GM12874 (cell line): ENCODE results near the gene LFNG.

Source experiments
- TF ChIP-seq, protein P1 (sequence below): IDR thresholded peaks from 2 replicates; pipeline ENCODE4 v1.5.1; 2011; ENCODE audit warnings: low read depth, mild to moderate bottlenecking, control low read depth, low read length, moderate library complexity; ENCODE audit not compliant: insufficient read depth

Gene LFNG

DNA sequence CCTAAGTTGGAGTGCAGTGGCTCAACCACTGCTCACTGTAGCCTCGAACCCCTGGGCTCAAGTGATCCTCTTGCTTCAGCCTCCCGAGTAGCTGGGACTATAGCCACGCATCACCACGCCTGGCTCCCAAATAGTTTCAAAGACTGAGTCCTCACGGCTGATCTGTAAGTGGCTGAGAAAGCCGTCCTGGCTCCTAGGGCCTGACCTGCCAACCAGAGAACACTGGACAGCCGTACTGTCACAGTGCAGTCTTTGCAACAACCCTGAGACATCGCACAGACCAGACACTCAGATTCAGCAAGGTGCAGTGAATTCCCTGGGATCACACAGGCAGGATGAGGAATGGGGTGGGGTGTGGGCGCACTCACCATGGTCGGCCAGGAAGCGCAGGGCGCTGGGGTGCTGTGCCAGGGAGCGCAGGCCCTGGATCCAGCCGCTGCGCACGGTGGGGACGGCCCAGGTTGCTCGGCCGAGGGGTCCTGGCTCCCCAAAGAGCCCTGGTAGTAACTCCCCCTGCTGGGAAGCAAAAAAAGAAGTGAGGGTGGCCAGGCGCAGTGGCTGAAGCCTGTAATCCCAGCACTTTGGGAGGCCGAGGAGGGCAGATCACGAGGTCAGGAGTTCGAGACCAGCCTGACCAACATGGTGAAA lies 25.1 kb downstream of the LFNG start:
- TF ChIP-seq, protein P1, sequence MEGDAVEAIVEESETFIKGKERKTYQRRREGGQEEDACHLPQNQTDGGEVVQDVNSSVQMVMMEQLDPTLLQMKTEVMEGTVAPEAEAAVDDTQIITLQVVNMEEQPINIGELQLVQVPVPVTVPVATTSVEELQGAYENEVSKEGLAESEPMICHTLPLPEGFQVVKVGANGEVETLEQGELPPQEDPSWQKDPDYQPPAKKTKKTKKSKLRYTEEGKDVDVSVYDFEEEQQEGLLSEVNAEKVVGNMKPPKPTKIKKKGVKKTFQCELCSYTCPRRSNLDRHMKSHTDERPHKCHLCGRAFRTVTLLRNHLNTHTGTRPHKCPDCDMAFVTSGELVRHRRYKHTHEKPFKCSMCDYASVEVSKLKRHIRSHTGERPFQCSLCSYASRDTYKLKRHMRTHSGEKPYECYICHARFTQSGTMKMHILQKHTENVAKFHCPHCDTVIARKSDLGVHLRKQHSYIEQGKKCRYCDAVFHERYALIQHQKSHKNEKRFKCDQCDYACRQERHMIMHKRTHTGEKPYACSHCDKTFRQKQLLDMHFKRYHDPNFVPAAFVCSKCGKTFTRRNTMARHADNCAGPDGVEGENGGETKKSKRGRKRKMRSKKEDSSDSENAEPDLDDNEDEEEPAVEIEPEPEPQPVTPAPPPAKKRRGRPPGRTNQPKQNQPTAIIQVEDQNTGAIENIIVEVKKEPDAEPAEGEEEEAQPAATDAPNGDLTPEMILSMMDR, result no peak

DNA sequence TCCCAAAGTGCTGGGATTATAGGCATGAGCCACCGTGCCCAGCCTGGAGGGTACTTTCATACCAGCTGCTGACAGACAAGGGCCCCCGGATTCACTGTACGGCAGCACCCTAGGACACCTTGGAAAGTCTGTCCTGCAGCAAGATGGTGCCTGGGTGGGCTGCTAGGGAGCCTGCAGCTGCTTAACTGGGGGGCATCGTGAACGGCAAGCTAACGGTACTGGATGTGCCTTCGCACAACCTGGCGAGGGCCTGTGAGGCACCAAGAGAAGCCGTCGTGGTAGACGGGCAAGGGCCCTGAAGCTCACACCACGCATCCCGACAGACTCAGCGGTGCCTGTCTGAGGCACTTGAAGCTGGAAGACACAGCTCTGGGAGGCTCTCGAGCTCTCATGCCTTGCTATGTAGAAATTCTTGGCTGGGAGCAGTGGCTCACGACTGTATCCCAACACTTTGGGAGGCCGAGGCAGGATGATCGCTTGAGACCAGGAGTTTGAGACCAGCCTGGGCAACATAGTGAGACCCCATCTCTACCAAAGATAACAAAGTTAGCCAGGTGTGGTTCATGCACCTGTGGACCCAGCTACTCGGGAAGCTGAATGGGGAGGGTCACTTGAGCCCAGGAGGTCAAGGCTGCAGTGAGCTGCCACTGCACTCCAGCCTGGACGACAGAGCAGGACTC lies 26.3 kb downstream of the LFNG start:
- TF ChIP-seq, protein P1, result no peak

DNA sequence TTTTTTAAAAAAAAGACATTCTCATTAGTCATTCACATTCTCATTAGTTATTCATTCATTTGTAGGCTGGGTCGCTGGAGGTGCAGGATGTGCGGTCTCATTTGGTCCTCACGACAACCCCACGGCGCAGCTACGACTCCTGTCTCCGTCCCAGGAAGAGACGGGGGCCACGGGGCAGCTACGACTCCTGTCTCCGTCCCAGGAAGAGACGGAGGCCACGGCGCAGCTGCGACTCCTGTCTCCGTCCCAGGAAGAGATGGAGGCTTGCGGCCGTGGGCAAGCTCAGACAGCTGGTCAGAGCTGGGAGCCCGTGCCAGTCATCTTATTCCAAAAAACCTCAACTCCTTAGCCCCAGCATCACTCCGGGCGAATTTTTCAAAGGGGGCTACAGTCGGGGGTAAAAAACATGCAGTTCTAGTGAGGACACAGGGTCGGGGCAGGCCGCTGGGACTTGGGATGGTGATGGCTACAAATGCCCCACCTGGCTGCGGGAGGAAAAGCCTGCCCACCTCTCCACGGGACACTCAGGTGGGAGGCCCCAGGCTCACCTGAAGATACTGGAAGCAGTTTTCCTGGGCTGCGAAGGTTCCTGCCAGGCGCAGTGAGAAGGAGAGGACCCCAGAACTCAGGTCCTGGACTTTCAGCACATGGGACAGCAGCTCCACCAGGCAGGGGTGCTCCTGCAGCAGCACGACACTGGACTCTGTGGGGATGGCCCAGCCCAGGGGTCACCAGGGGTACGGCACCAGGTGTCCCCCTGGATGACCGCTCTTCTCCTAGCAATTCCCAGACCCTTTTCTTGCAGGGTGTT lies 27.4 kb downstream of the LFNG start:
- TF ChIP-seq, protein P1, result no peak

DNA sequence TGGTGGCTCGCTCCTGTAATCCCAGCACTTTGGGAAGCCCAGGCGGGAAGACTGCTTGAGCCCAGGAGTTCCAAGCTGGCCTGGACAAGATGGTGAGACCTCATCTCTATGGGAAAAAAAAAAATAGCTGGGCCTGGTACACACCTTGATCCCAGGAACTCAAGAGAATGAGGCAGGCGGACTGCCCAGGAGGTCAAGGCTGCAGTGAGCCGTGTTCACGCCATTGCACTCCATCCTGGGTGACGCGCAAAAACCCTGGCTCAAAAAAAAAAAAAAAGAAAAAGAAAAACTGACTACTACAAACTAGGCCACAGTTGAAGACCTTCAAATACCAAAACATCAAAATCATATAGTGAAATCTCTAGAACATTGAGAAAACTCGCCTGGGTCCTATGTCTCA lies 31.8 kb downstream of the LFNG start:
- TF ChIP-seq, protein P1, result no peak

DNA sequence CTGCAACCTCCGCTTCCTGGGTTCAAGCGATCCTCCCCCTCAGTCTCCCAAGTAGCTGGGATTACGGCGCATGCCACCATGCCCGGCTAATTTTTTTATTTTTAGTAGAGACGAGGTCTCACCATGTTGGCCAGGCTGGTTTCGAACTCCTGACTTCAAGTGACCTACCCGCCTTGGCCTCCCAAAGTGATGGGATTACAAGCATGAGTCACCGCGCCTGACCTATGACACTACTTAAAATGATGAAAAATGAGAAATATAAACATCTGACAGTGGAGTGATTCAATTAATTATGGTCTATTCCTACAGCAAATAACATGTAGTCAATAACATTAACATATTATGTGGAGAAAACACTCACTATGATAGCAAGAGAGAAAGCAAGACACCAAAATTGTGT lies 33.5 kb downstream of the LFNG start:
- TF ChIP-seq, protein P1, result no peak

DNA sequence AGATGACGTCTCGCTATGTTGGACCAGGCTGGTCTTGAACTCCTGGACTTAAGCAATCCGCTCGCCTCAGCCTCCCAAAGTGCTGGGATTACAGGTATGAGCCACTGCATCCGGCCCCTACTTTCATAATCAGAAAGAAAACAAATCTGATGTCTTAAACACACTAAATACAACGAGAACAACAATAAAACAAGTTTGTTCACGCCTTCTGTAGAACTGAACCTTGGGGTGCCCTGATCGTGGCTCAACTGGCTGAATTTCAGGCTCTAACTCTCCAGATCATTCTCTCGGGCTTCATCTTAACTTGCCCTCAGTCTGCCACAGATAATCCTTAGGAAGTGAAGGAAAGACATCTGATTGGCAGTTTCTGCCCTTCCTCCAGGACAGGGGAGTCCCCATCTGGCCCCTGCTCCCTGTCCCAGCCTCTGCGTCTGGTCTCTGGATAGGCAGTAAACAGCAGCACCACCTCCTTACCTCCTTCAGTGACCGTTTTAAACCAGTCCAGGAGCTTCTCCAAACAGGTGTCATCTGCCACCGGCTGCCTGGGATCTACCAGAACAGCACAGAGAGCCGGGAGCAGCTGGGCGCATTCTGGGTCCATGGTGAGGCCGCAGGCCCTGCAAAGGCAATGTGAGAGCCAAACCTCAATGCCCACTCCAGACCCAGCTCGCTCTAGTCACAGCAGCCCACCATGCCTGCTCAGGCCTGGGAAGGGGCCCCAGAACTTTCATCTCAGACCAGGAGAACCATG lies 34.4 kb downstream of the LFNG start:
- TF ChIP-seq, protein P1, result no peak
